Uterus (tissue), 2 donors: ENCODE data around the gene ADA.

Source experiments
- POLR2A ChIP-seq, 2 donors: fragments of 450-650 bp; IDR thresholded peaks; one replicate each; pipeline ENCODE4 v1.6.1; 2016; ENCODE audit warnings: antibody characterized with exemption in 2 of 2, mild to moderate bottlenecking in 1 of 2, moderate library complexity in 1 of 2
- TF ChIP-seq, protein P1 (sequence below), 4 experiments: fragments of 200-600 bp in 2 of 4; fragments of 450-650 bp in 2 of 4; sonication (generic) in 2 of 4; IDR thresholded peaks; one replicate each; pipeline ENCODE4 v1.5.1; 2016 to 2019; ENCODE audit warnings: antibody characterized with exemption in 4 of 4, mild to moderate bottlenecking in 2 of 4, moderate library complexity in 1 of 4

DNA sequence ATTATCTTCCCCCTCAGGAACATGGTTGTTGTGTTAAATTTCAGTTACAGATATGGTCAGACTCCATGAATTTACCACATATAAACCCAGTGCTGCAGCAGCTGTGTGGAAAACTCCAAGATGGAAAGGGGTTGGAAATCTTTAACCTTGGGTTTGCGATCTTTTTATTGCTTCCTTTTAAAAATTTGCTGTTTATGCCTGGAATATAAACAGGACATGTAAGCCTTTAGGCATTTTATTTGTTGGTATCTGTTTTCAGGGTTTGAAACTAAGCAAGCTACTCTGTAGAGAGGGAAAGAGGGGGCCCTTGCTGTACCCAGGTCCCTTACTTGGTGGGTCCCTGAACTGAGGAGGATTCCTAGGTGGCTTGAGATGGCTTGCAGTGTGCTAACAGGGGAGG is 68.3 kb downstream of the ADA start:
- TF ChIP-seq, protein P1, sequence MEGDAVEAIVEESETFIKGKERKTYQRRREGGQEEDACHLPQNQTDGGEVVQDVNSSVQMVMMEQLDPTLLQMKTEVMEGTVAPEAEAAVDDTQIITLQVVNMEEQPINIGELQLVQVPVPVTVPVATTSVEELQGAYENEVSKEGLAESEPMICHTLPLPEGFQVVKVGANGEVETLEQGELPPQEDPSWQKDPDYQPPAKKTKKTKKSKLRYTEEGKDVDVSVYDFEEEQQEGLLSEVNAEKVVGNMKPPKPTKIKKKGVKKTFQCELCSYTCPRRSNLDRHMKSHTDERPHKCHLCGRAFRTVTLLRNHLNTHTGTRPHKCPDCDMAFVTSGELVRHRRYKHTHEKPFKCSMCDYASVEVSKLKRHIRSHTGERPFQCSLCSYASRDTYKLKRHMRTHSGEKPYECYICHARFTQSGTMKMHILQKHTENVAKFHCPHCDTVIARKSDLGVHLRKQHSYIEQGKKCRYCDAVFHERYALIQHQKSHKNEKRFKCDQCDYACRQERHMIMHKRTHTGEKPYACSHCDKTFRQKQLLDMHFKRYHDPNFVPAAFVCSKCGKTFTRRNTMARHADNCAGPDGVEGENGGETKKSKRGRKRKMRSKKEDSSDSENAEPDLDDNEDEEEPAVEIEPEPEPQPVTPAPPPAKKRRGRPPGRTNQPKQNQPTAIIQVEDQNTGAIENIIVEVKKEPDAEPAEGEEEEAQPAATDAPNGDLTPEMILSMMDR (IDR thresholded peaks at IDR 0.05), result no peak
- no peak for TF ChIP-seq POLR2A (IDR thresholded peaks at IDR 0.05)
